GM12878 (cell line): ENCODE data around the gene ECSIT. TPM values are rescaled to one million over a fixed set of nuclear protein-coding genes. Genes with fewer than 3 reads are reported as not detected.

Experiments used
- ATAC-seq: fragments of 200-7000 bp; cut with Tn5 transposase; 3 replicates; pipeline ENCODE4 v1.9.1; 2020; ENCODE audit warnings: mild to moderate bottlenecking, moderate library complexity
- BruUV-seq: library from RNA; stranded (reverse); fragments of 400-500 nt; replicated peaks from 2 replicates; lab custom pipeline; 2021; lab: Mats Ljungman, UMichigan
- CTCF ChIA-PET: fragments of 300-600 bp; sonication (Branson Sonifier 250); formaldehyde crosslinking; extraction: SDS; loops from one replicate; lab custom pipeline; 2021; ENCODE audit warnings: inconsistent platforms; lab: Yijun Ruan, JAX
- POLR2A ChIA-PET: fragments of 350-600 bp; formaldehyde crosslinking; extraction: SDS; loops from one replicate; lab custom pipeline; 2021; ENCODE audit warnings: inconsistent platforms; lab: Charles Lee
- RAD21 ChIA-PET: fragments of 300-600 bp; sonication (Branson Sonifier 250); formaldehyde crosslinking; loops from one replicate; lab custom pipeline; 2023; ENCODE audit warnings: antibody characterized with exemption; ENCODE audit not compliant: unreplicated experiment; lab: Charles Lee
- SMC1A ChIA-PET: fragments of 300-600 bp; sonication (Branson Sonifier 250); formaldehyde crosslinking; loops from one replicate; lab custom pipeline; 2023; ENCODE audit not compliant: unreplicated experiment, uncharacterized antibody; lab: Charles Lee
- DNase-seq: peaks from one replicate; pipeline ENCODE4 v3.0.0-alpha.2; 2011; ENCODE audit warnings: low read depth, low spot score
- FAIRE-seq: peaks from 3 replicates; lab custom pipeline; 2011; peaks lifted over from hg19 to GRCh38; lab: Jason Lieb, UNC
- H2AFZ ChIP-seq: 2 replicates; pipeline ENCODE4 v1.6.0; 2011; ENCODE audit warnings: low read depth, low read length, control low read depth; ENCODE audit not compliant: control insufficient read depth
- H3K27ac ChIP-seq: 2 replicates; pipeline ENCODE4 v1.5.1; 2011; ENCODE audit warnings: control low read depth; ENCODE audit not compliant: control insufficient read depth, insufficient read depth
- H3K27me3 ChIP-seq, 2 experiments: replicated peaks in 1 of 2; 2 replicates each; pipeline versions ENCODE4 v1.6.0 to v1.6.1; 2011; ENCODE audit warnings: low read length in 1 of 2; ENCODE audit not compliant: control insufficient read depth in 2 of 2, insufficient read depth in 2 of 2
- H3K36me3 ChIP-seq, 2 experiments: 2 replicates each; pipeline ENCODE4 v1.5.1; 2011; ENCODE audit warnings: low read length in 1 of 2; ENCODE audit not compliant: control insufficient read depth in 2 of 2, insufficient read depth in 2 of 2
- H3K4me1 ChIP-seq: 2 replicates; pipeline ENCODE4 v1.6.1; 2011; ENCODE audit warnings: mild to moderate bottlenecking, low read length, moderate library complexity, mixed read lengths; ENCODE audit not compliant: control insufficient read depth, insufficient read depth
- H3K4me2 ChIP-seq: 2 replicates; pipeline ENCODE4 v1.6.0; 2011; ENCODE audit warnings: control low read depth; ENCODE audit not compliant: control insufficient read depth, insufficient read depth
- H3K4me3 ChIP-seq: fragments of 200-600 bp; sonication (generic); 2 replicates; pipeline ENCODE4 v1.5.1; 2016
- H3K79me2 ChIP-seq: 2 replicates; pipeline ENCODE4 v1.6.0; 2011; ENCODE audit warnings: low read length; ENCODE audit not compliant: control insufficient read depth, insufficient read depth
- H3K9ac ChIP-seq: 2 replicates; pipeline ENCODE4 v1.8.0; 2011; ENCODE audit warnings: low read length, control low read depth, mixed read lengths; ENCODE audit not compliant: control insufficient read depth, insufficient read depth
- H3K9me3 ChIP-seq: replicated peaks from 3 replicates; pipeline ENCODE4 v1.5.1; 2011; ENCODE audit warnings: mild to moderate bottlenecking, low read length; ENCODE audit not compliant: control insufficient read depth, insufficient read depth
- H4K20me1 ChIP-seq: 2 replicates; pipeline ENCODE4 v1.6.0; 2011; ENCODE audit not compliant: control insufficient read depth, insufficient read depth
- CEBPB ChIP-seq, 2 experiments: fragments of 150-350 bp in 1 of 2; IDR thresholded peaks; 2 replicates each; pipeline ENCODE4 v1.6.1; 2012 to 2014; ENCODE audit warnings: low read depth in 2 of 2, low read length in 2 of 2, borderline replicate concordance in 1 of 2, inconsistent platforms in 1 of 2
- CTCF ChIP-seq, 3 experiments: IDR thresholded peaks in 2 of 3; conservative IDR thresholded peaks in 1 of 3; 2 replicates each; pipeline ENCODE4 v1.5.1; 2011; ENCODE audit warnings: low read depth in 3 of 3, low read length in 3 of 3, mild to moderate bottlenecking in 3 of 3, control low read depth in 2 of 3, moderate library complexity in 2 of 3, inconsistent platforms in 1 of 3, mixed read lengths in 1 of 3; ENCODE audit not compliant: control insufficient read depth in 2 of 3, insufficient read depth in 1 of 3; ENCODE audit errors: extremely low read depth in 1 of 3
- SUPT20H ChIP-seq: IDR thresholded peaks from 2 replicates; pipeline ENCODE4 v1.6.1; 2011; ENCODE audit warnings: low read depth, mild to moderate bottlenecking, low read length, moderate library complexity, borderline replicate concordance; ENCODE audit not compliant: control insufficient read depth
- TCF12 ChIP-seq: IDR thresholded peaks from 2 replicates; pipeline ENCODE4 v1.6.1; 2011; ENCODE audit warnings: low read depth, mild to moderate bottlenecking, low read length
- TCF3 ChIP-seq: IDR thresholded peaks from 2 replicates; pipeline ENCODE4 v1.6.1; 2012; ENCODE audit warnings: low read depth, mild to moderate bottlenecking, low read length, borderline replicate concordance; ENCODE audit not compliant: insufficient read depth
- WGBS: methylation state at CpG from one replicate; pipeline ENCODE4 v1.1.6; 2016; ENCODE audit warnings: low lambda C conversion rate; ENCODE audit not compliant: insufficient replicate concordance, insufficient coverage; ENCODE audit errors: missing lambda C conversion rate; 5-methylcytosine and 5-hydroxymethylcytosine counted together
- in situ Hi-C: fragments of 300-500 bp; cut with MboI; formaldehyde crosslinking; loops from 9 replicates; pipeline ENCODE4 v1.14.3; 2018; ENCODE audit warnings: mixed read lengths
- intact Hi-C: fragments of 100-400 bp; cut with micrococcal nuclease; formaldehyde crosslinking; loops from one replicate; pipeline ENCODE4 v1.14.2; 2022; ENCODE audit not compliant: unreplicated experiment
- polyA plus RNA-seq, 11 experiments: library from polyadenylated mRNA; depleted of rRNA in 4 of 11; unstranded in 6 of 11; stranded (reverse) in 5 of 11; fragments of >200 nt; fragmentation: Nextera tagmentation in 4 of 11; fragmentation: Illumina TruSeq in 1 of 11; extraction: Ambion mirVana in 4 of 11; extraction: Trizol in 1 of 11; gene quantifications; 1 replicate in 1 of 11; 2 replicates in 10 of 11; pipeline versions ENCODE4 v1.2.1 to v1.2.3, GENCODE V29; 2011 to 2016; ENCODE audit warnings: inconsistent platforms in 2 of 11, missing spikeins in 2 of 11, low read depth in 1 of 11
- total RNA-seq, 4 experiments: library from RNA; depleted of rRNA in 3 of 4; stranded (reverse); fragments of >200 nt in 3 of 4; fragmentation: Illumina TruSeq in 1 of 4; extraction: Trizol in 1 of 4; gene quantifications; 2 replicates each; pipeline versions ENCODE4 v1.2.1 to v1.2.3, GENCODE V29; 2013 to 2021

ECSIT gene
- total and polyA plus RNA-seq, 10 of the 15 experiments (the other 5 are each of a cell fraction or from before 2014, with no cell fraction given) = 1.0 to 59.6 (median 41.3) TPM

- Histone ChIP-seq H3K27me3 (no peaks in the 10 kb centered on the region), H3K9ac (no peak overlapping the region), H3K27ac (no peak overlapping the region), H3K4me3 (no peak overlapping the region), H3K9me3 (no peaks in the 10 kb centered on the region), H3K4me1 (peaks cover 4% of the 10 kb centered on the region), H3K4me2 (no peak overlapping the region), H4K20me1 (no peaks in the 10 kb centered on the region), H3K36me3 (no peaks in the 10 kb centered on the region), H2AFZ (no peak overlapping the region), H3K79me2 (no peaks in the 10 kb centered on the region)
- in situ Hi-C loops (no loop called here), intact Hi-C loops (no loop called here)
- TF ChIP-seq TCF12 (peak; percentile 59; the same call in 1 of the 2 replicates), CEBPB (IDR thresholded peaks at IDR 0.05; ENCODE audit: borderline replicate concordance in 1 of 2, low read depth in 2 of 2, low read length in 2 of 2) (no peak), SUPT20H (no peak), CTCF (IDR thresholded peaks at IDR 0.05 in 2 of 3, conservative IDR thresholded peaks at IDR 0.05 in 1 of 3; ENCODE audit: control insufficient read depth in 2 of 3, extremely low read depth in 1 of 3, insufficient read depth in 1 of 3, low read depth in 3 of 3, low read length in 3 of 3) (0 out of 6 replicates have a peak, but pooled peaks of 1 of the 3 experiments have one; percentile 9), TCF3 (peak; percentile 39; the same call in 1 of the 2 replicates)
- CTCF ChIA-PET = no interaction called here
- POLR2A ChIA-PET = no interaction called here
- FAIRE-seq (no peak), DNase-seq (no peak), ATAC-seq (peak; percentile 81)
- SMC1A ChIA-PET = no interaction called here
- WGBS = 8% methylated on average over 3 of the region's 3 CpGs
- BruUV-seq = no TSS peak
- RAD21 ChIA-PET = no interaction called here
These were observed 12.3 kb upstream of the ECSIT start for GRCh38 chr19:11541238-11541637.
